Amygdala (tissue), 56 donors: ENCODE results near the gene EEFSEC.
A peak's percentile ranks its signal among the peaks of the same experiment; 100 is the strongest.

ENCODE experiments used
- DNase-seq, 56 donors: peaks; one replicate each; lab custom pipeline; 2025; lab: John Stamatoyannopoulos, UW

The EEFSEC gene

GRCh38 chr3:128376516-128376915 is 223.2 kb downstream of the EEFSEC start:
- no peak for DNase-seq

GRCh38 chr3:128378631-128379347 is 225.5 kb downstream of the EEFSEC start:
- no peak for DNase-seq

- DNase-seq, result no peak
Measured at GRCh38 chr3:128379367-128380160, 226.3 kb downstream of the EEFSEC start.

- DNase-seq, result no peak
Measured at GRCh38 chr3:128380295-128380694, 227.0 kb downstream of the EEFSEC start.

GRCh38 chr3:128380719-128381118 is 227.4 kb downstream of the EEFSEC start:
- no peak for DNase-seq

- no peak for DNase-seq
Measured at GRCh38 chr3:128381609-128382008, 228.3 kb downstream of the EEFSEC start.

- DNase-seq, result peak in 5 of 56 donors; percentile 4 to 23 (median 9)
Measured at GRCh38 chr3:128382221-128382807, 229.0 kb downstream of the EEFSEC start.

- DNase-seq, result peak in 2 of 56 donors; percentile 8 to 37
Measured at GRCh38 chr3:128383316-128384235, 230.3 kb downstream of the EEFSEC start.

GRCh38 chr3:128385080-128385832 is 232.0 kb downstream of the EEFSEC start:
- DNase-seq, result no peak

- DNase-seq, result no peak
Measured at GRCh38 chr3:128388932-128389331, 235.7 kb downstream of the EEFSEC start.

GRCh38 chr3:128390867-128391266 is 237.6 kb downstream of the EEFSEC start:
- peak in 2 of 56 donors; percentile 10 to 19 for DNase-seq

GRCh38 chr3:128392021-128392420 is 238.7 kb downstream of the EEFSEC start:
- no peak for DNase-seq

- no peak for DNase-seq
Measured at GRCh38 chr3:128392818-128393544, 239.7 kb downstream of the EEFSEC start.

- DNase-seq, result no peak
Measured at GRCh38 chr3:128394033-128394432, 240.8 kb downstream of the EEFSEC start.

GRCh38 chr3:128395046-128395445 is 241.8 kb downstream of the EEFSEC start:
- DNase-seq, result no peak

- peak in 29 of 56 donors; percentile 2 to 53 (median 19) for DNase-seq
Measured at GRCh38 chr3:128395500-128396162, 242.3 kb downstream of the EEFSEC start.

GRCh38 chr3:128397484-128397883 is 244.2 kb downstream of the EEFSEC start:
- no peak for DNase-seq

- DNase-seq, result no peak
Measured at GRCh38 chr3:128398586-128398985, 245.3 kb downstream of the EEFSEC start.
